GM12801 (cell line): ENCODE measurements around the gene BFSP1.

ENCODE experiments used
- CTCF ChIP-seq: IDR thresholded peaks from one replicate; pipeline ENCODE4 v1.5.1; 2011; ENCODE audit warnings: control low read depth; ENCODE audit not compliant: insufficient read length; ENCODE audit errors: extremely low read depth

BFSP1 gene

GRCh38 chr20:17452441-17452840, 78.7 kb downstream of the BFSP1 start:
- TF ChIP-seq CTCF, result no peak

- TF ChIP-seq CTCF, result no peak
Observed at GRCh38 chr20:17449031-17449430, 82.1 kb downstream of the BFSP1 start.

- no peak for TF ChIP-seq CTCF
Observed at GRCh38 chr20:17448071-17448470, 83.1 kb downstream of the BFSP1 start.

DNA sequence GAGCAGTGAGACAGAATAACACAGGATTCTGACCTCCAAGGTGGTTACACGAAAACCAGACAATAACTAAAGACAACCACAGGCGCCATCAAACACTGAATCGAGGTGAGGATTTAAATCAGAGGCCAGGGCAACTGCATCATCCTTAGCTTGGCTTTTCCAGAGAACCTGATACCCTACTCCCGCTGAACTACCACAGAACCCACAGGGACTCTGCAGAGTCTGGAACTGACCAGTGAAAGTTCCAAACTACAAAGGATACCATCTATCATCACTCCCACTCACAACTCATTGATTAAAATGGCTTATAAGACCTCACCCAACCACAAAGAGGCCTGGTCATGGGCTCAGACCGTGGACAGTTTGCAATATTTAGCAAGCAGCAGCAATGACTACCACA, 85.0 kb downstream of the BFSP1 start:
- no peak for TF ChIP-seq CTCF

DNA sequence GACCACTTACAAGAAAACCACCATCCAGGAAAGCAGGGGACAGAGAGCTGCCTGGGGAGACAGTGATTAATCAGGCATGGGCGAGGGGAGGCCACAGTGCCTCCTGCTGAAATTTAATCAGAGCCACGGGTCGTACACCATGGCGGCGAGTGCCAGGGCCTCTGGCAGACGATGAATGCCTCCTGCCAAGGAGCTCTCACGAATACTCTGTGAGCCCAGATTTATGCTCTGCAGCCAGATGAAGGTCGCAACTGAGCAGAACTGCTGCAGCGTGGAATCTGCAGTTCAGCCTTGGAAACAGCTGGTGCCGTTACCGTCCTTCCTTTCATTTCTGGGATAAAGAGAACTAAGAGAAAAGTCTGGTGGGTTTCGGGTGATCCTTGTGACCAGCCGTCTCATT, 85.6 kb downstream of the BFSP1 start:
- no peak for TF ChIP-seq CTCF

DNA sequence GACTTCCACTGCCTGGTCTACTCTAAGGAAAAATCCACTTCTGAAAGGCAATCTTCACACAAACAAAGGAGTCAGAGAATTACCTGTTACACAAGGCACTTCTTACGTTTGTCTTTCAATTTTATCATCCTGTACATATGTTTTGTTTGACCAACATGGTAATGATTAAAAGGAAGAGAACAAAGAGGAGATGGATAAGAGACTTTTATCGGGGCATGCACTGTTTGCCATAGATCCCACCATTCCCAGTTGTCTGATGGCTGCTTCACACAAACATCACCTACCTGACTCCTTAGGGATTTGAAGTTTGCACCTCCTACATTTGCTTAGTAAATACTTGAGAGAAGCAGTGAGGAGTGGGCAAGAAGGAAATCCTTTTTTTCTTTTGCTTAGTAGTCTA, 87.1 kb downstream of the BFSP1 start:
- no peak for TF ChIP-seq CTCF
